OCI-LY3 (cell line): ENCODE results near the gene ARFRP1.

Experiments used
- H2AFZ ChIP-seq: fragments of 200-600, 300-600 bp; shearing (Covaris generic); 2 replicates; pipeline ENCODE4 v1.6.0; 2014; ENCODE audit warnings: antibody characterized with exemption, low read depth, low read length
- H3K27ac ChIP-seq: fragments of 200-600, 300-600 bp; sonication (generic); 2 replicates; pipeline ENCODE4 v1.5.1; 2014; ENCODE audit warnings: mild to moderate bottlenecking, low read length, moderate library complexity, mixed read lengths
- H3K27me3 ChIP-seq: fragments of 200-600, 300-600 bp; sonication (generic); 2 replicates; pipeline ENCODE4 v1.6.1; 2014; ENCODE audit warnings: low read depth, low read length, mixed read lengths
- H3K36me3 ChIP-seq: fragments of 200-600, 300-600 bp; sonication (generic); replicated peaks from 2 replicates; pipeline ENCODE3; 2014; ENCODE audit warnings: low read depth, low read length, mixed read lengths
- H3K4me1 ChIP-seq: fragments of 300-600, 200-600 bp; sonication (generic); 2 replicates; pipeline ENCODE4 v1.6.1; 2014; ENCODE audit warnings: low read length, mixed read lengths
- H3K4me2 ChIP-seq: fragments of 200-600, 300-600 bp; sonication (generic); 2 replicates; pipeline ENCODE4 v1.6.1; 2014; ENCODE audit warnings: low read length, mixed read lengths
- H3K4me3 ChIP-seq: fragments of 300-600, 200-600 bp; sonication (generic); 2 replicates; pipeline ENCODE4 v1.5.1; 2014; ENCODE audit warnings: antibody characterized with exemption, mild to moderate bottlenecking, low read length, moderate library complexity
- H3K79me2 ChIP-seq: fragments of 300-600, 200-600 bp; shearing (Covaris generic); 2 replicates; pipeline ENCODE4 v1.6.1; 2014; ENCODE audit warnings: mild to moderate bottlenecking, low read length, mixed read lengths
- H3K9ac ChIP-seq: fragments of 300-600, 200-600 bp; shearing (Covaris generic); 2 replicates; pipeline ENCODE4 v1.6.0; 2014; ENCODE audit warnings: mild to moderate bottlenecking, low read length, moderate library complexity
- H3K9me3 ChIP-seq: fragments of 200-600, 300-600 bp; shearing (Covaris generic); 2 replicates; pipeline ENCODE4 v1.6.1; 2014; ENCODE audit warnings: low read length, mixed read lengths; ENCODE audit not compliant: insufficient read depth
- H4K20me1 ChIP-seq: fragments of 200-600, 300-600 bp; sonication (generic); 2 replicates; pipeline ENCODE4 v1.6.1; 2016; ENCODE audit warnings: low read length, mixed read lengths; ENCODE audit not compliant: insufficient read depth
- EZH2phosphoT487 ChIP-seq: fragments of 200-600 bp; shearing (Covaris generic); IDR thresholded peaks from 2 replicates; pipeline ENCODE4 v1.6.1; 2018; ENCODE audit warnings: antibody characterized with exemption, mixed run types, low read depth
- TF ChIP-seq, protein P1 (sequence below): fragments of 200-600, 300-600 bp; sonication (generic); IDR thresholded peaks from 2 replicates; pipeline ENCODE4 v1.5.1; 2014; ENCODE audit warnings: antibody characterized with exemption, low read length, low read depth

The ARFRP1 gene

DNA sequence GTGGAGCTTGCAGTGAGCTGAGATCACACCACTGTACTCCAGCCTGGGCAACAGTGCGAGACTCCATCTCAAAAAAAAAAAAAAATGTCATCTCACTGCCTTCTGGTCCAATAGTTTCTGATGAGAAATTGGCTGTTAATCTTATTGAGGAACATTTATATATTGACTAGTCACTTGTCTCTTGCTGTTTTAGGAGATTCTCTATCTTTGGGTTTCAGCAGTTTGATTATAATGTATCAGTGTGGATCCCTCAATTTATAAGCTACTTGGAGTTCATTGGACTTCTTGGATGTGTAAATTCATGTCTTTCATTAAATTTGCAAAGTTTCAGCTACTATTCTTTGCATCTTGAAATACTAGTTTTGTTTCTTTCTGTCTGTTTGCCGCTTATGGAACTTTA lies 11.2 kb upstream of the ARFRP1 start:
- H3K4me3 ChIP-seq: no peak overlapping the region
- no peak overlapping the region for H2AFZ ChIP-seq
- no peak overlapping the region for H3K9ac ChIP-seq
- H3K9me3 ChIP-seq: peaks cover 8% of the 10 kb centered on the region; the same call in 1 of the 2 replicates
- peaks cover 8% of the 10 kb centered on the region; the same call in 1 of the 2 replicates for H3K4me1 ChIP-seq
- no peak overlapping the region for H3K27ac ChIP-seq
- H3K36me3 ChIP-seq: peaks cover 47% of the 10 kb centered on the region
- H3K79me2 ChIP-seq: peaks cover 52% of the 10 kb centered on the region
- TF ChIP-seq, protein P1, sequence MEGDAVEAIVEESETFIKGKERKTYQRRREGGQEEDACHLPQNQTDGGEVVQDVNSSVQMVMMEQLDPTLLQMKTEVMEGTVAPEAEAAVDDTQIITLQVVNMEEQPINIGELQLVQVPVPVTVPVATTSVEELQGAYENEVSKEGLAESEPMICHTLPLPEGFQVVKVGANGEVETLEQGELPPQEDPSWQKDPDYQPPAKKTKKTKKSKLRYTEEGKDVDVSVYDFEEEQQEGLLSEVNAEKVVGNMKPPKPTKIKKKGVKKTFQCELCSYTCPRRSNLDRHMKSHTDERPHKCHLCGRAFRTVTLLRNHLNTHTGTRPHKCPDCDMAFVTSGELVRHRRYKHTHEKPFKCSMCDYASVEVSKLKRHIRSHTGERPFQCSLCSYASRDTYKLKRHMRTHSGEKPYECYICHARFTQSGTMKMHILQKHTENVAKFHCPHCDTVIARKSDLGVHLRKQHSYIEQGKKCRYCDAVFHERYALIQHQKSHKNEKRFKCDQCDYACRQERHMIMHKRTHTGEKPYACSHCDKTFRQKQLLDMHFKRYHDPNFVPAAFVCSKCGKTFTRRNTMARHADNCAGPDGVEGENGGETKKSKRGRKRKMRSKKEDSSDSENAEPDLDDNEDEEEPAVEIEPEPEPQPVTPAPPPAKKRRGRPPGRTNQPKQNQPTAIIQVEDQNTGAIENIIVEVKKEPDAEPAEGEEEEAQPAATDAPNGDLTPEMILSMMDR: no peak
- TF ChIP-seq EZH2phosphoT487: no peak
- no peaks in the 10 kb centered on the region for H3K27me3 ChIP-seq
- H4K20me1 ChIP-seq: no peaks in the 10 kb centered on the region
- no peak overlapping the region for H3K4me2 ChIP-seq

DNA sequence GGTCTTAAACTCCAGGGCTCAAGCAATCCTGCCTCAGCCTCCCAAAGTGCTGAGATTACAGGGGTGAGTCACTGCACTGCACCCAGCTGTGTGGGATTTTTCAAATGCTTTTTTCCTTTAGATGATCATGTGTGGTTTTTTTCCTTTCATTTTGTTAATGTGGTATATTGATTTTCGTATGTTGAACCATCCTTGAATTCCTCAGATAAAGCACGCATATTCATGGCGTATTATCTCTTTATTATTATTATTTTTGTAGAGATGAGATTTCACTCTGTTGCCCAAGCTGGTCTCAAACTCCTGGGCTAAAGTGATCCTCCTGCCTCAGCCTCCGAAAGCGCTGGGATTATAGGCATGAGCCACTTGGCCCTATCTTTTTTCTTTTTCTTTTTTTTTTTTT lies 7.1 kb upstream of the ARFRP1 start:
- peaks cover 68% of the 10 kb centered on the region for H3K36me3 ChIP-seq
- H3K4me1 ChIP-seq: peaks cover 8% of the 10 kb centered on the region; the same call in 1 of the 2 replicates
- no peak overlapping the region for H3K4me2 ChIP-seq
- no peak overlapping the region for H3K4me3 ChIP-seq
- no peaks in the 10 kb centered on the region for H4K20me1 ChIP-seq
- H3K9ac ChIP-seq: no peak overlapping the region
- no peak overlapping the region for H3K27ac ChIP-seq
- no peaks in the 10 kb centered on the region for H3K27me3 ChIP-seq
- peaks cover 8% of the 10 kb centered on the region; the same call in 1 of the 2 replicates for H3K9me3 ChIP-seq
- TF ChIP-seq, protein P1: no peak
- no peak for TF ChIP-seq EZH2phosphoT487
- no peak overlapping the region for H2AFZ ChIP-seq
- H3K79me2 ChIP-seq: peaks cover 85% of the 10 kb centered on the region

DNA sequence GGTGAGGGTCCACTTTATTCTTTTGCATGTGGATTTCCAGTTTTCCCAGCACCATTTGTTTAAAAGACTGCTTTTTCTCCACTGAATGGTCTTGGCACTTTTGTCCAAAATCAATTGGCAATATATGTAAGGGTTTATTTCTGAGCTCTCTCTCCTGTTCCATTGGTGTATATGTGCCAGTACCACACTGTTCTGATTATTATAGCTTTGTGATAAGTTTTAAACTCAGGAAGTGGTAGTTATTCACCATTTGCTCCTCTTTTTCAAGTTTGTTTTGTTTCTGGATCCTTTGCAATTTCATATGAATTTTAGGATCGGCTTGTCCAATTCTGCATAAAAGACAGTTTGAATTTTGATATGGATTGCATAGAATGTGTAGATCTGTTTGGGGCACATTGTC lies 4.4 kb upstream of the ARFRP1 start:
- Histone ChIP-seq H3K79me2 (peaks cover 91% of the 10 kb centered on the region), H3K36me3 (peaks cover 59% of the 10 kb centered on the region)
- TF ChIP-seq, protein P1: no peak
- TF ChIP-seq EZH2phosphoT487: no peak

DNA sequence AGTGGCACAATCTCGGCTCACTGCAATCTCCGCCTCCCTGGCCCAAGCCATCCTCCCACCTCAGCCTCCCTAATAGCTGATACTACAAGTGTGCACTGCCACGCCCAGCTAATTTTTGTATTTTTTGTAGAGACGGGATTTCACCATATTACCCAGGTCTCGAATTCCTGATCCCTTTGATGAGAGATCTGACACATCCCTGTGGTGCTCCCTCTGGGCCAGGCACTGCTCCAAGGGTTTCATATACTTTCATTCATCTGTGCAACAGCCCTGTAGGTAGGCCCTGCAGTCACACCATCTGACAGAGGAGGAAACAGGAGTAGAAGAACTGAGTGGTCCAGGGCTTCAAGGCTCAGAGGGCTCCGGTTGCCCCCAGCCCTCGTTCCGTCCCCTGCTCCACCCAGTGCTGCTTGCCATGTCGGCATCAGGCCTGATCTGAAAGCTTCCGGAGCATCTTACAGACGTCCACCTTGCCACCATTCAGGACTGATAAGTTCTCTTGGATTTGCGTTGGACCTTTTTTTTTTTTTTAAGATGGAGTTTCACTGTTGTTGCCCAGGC lies 3.4 kb upstream of the ARFRP1 start:
- Histone ChIP-seq H3K9ac (no peak overlapping the region), H4K20me1 (0 out of 2 replicates have a peak, but pooled peaks cover 4% of the 10 kb centered on the region), H3K4me2 (no peak overlapping the region), H3K27me3 (no peaks in the 10 kb centered on the region), H3K4me1 (peaks cover 21% of the 10 kb centered on the region), H3K27ac (no peak overlapping the region), H3K79me2 (peaks cover 91% of the 10 kb centered on the region), H2AFZ (no peak overlapping the region), H3K9me3 (peaks cover 2% of the 10 kb centered on the region; the same call in 1 of the 2 replicates), H3K36me3 (peaks cover 57% of the 10 kb centered on the region), H3K4me3 (no peak overlapping the region)
- TF ChIP-seq EZH2phosphoT487: no peak
- TF ChIP-seq, protein P1: no peak

More for the DNA sequence above, 4.4 kb upstream of the ARFRP1 start:
- H3K4me1 ChIP-seq: peaks cover 18% of the 10 kb centered on the region
- no peaks in the 10 kb centered on the region for H4K20me1 ChIP-seq
- H3K27me3 ChIP-seq: no peaks in the 10 kb centered on the region
- no peak overlapping the region for H3K4me2 ChIP-seq
- H2AFZ ChIP-seq: no peak overlapping the region
- H3K4me3 ChIP-seq: no peak overlapping the region
- H3K27ac ChIP-seq: no peak overlapping the region
- H3K9ac ChIP-seq: no peak overlapping the region
- peaks cover 2% of the 10 kb centered on the region; the same call in 1 of the 2 replicates for H3K9me3 ChIP-seq
